Kidney epithelial cell (primary cell): Measurements from ENCODE around the gene HOXC9. TPM values are rescaled to one million over a fixed set of nuclear protein-coding genes. Genes with fewer than 3 reads are reported as not detected.

ENCODE experiments used
- DNase-seq: peaks from one replicate; pipeline ENCODE4 v3.0.0-alpha.2; 2010; ENCODE audit warnings: low read depth
- H3K27me3 ChIP-seq: 2 replicates; pipeline ENCODE4 v1.6.0; 2011; ENCODE audit warnings: low read length; ENCODE audit not compliant: control insufficient read depth, insufficient read depth
- H3K36me3 ChIP-seq: 2 replicates; pipeline ENCODE4 v1.5.1; 2011; ENCODE audit warnings: low read length; ENCODE audit not compliant: control insufficient read depth, insufficient read depth
- H3K4me3 ChIP-seq: 2 replicates; pipeline ENCODE4 v1.5.1; 2011; ENCODE audit warnings: low read depth, mild to moderate bottlenecking, control low read depth, low read length
- CTCF ChIP-seq: IDR thresholded peaks from 2 replicates; pipeline ENCODE4 v1.5.1; 2011; ENCODE audit warnings: mild to moderate bottlenecking, moderate library complexity, low read length, control low read depth, inconsistent platforms; ENCODE audit not compliant: insufficient read depth, poor library complexity, severe bottlenecking
- total RNA-seq: library from RNA; depleted of rRNA; stranded (reverse); fragments of >200 nt; gene quantifications from 2 replicates; pipeline ENCODE4 v1.2.3, GENCODE V29; 2015

HOXC9 gene
- total RNA-seq, 1 donor from 2014 or later, result 12.3 TPM

GRCh38 chr12:54020591-54021405, 20.8 kb downstream of the HOXC9 start:
- Histone ChIP-seq H3K36me3 (no peaks in the 10 kb centered on the region), H3K27me3 (peaks cover 13% of the 10 kb centered on the region), H3K4me3 (no peak overlapping the region)
- no peak for TF ChIP-seq CTCF
- DNase-seq, result no peak

GRCh38 chr12:54021432-54022013, 21.6 kb downstream of the HOXC9 start:
- Histone ChIP-seq H3K27me3 (peaks cover 11% of the 10 kb centered on the region), H3K4me3 (no peak overlapping the region), H3K36me3 (no peaks in the 10 kb centered on the region)
- no peak for DNase-seq
- TF ChIP-seq CTCF, result peak; percentile 17

GRCh38 chr12:54022960-54023884, 23.3 kb downstream of the HOXC9 start:
- no peaks in the 10 kb centered on the region for H3K36me3 ChIP-seq
- TF ChIP-seq CTCF, result no peak
- no peak for DNase-seq
- H3K27me3 ChIP-seq, result peaks cover 9% of the 10 kb centered on the region
- H3K4me3 ChIP-seq, result no peak overlapping the region

GRCh38 chr12:54024127-54024526, 24.2 kb downstream of the HOXC9 start:
- Histone ChIP-seq H3K36me3 (no peaks in the 10 kb centered on the region), H3K27me3 (peaks cover 14% of the 10 kb centered on the region), H3K4me3 (no peak overlapping the region)
- TF ChIP-seq CTCF, result no peak
- no peak for DNase-seq

- no peak for DNase-seq
- Histone ChIP-seq H3K36me3 (no peaks in the 10 kb centered on the region), H3K4me3 (no peak overlapping the region), H3K27me3 (peaks cover 16% of the 10 kb centered on the region)
- TF ChIP-seq CTCF, result no peak
Measured at GRCh38 chr12:54024581-54025305, 24.8 kb downstream of the HOXC9 start.
